HepG2 (cell line): Measurements from ENCODE around the gene ANTXR1. TPM values are rescaled to one million over a fixed set of nuclear protein-coding genes. Genes with fewer than 3 reads are reported as not detected.

Source experiments
- DPF2 ChIP-seq: sonication (generic); formaldehyde crosslinking; IDR thresholded peaks from 2 replicates; pipeline ENCODE4 v1.4.0; 2020; ENCODE audit warnings: mild to moderate bottlenecking, low read depth, missing genetic modification reagents, borderline replicate concordance
- KDM3A ChIP-seq: IDR thresholded peaks from 2 replicates; pipeline ENCODE4 v1.6.1; 2018; ENCODE audit warnings: low read depth, missing compliant biosample characterization
- KLF6 ChIP-seq: IDR thresholded peaks from 2 replicates; pipeline ENCODE4 v1.8.0; 2016; ENCODE audit warnings: missing biosample characterization, missing genetic modification reagents
- NFE2 ChIP-seq: sonication (generic); formaldehyde crosslinking; IDR thresholded peaks from 2 replicates; pipeline ENCODE4 v1.4.0; 2020; ENCODE audit warnings: missing genetic modification reagents
- POLR2A ChIP-seq, 2 experiments: IDR thresholded peaks; 2 replicates each; pipeline ENCODE4 v1.6.1; 2011; ENCODE audit warnings: low read depth in 2 of 2, low read length in 2 of 2, mild to moderate bottlenecking in 1 of 2, moderate library complexity in 1 of 2; ENCODE audit not compliant: insufficient read depth in 1 of 2
- POLR2AphosphoS2 ChIP-seq: IDR thresholded peaks from 2 replicates; pipeline ENCODE4 v1.6.1; 2011; ENCODE audit warnings: low read depth, low read length, improper control_type of control experiment
- RELA ChIP-seq: sonication (generic); formaldehyde crosslinking; IDR thresholded peaks from 2 replicates; pipeline ENCODE4 v1.4.0; 2020; ENCODE audit warnings: missing genetic modification reagents
- ZFP37 ChIP-seq: sonication (generic); formaldehyde crosslinking; IDR thresholded peaks from 2 replicates; pipeline ENCODE4 v1.4.0; 2020; ENCODE audit warnings: missing genetic modification reagents, borderline replicate concordance
- ZNF784 ChIP-seq: sonication (generic); formaldehyde crosslinking; IDR thresholded peaks from 2 replicates; pipeline ENCODE4 v1.5.1; 2020; ENCODE audit warnings: missing genetic modification reagents, mild to moderate bottlenecking, borderline replicate concordance
- ZNF839 ChIP-seq: sonication (generic); formaldehyde crosslinking; IDR thresholded peaks from 2 replicates; pipeline ENCODE4 v1.4.0; 2020; ENCODE audit warnings: missing genetic modification reagents, mild to moderate bottlenecking, borderline replicate concordance
- polyA plus RNA-seq, 8 experiments: library from polyadenylated mRNA; depleted of rRNA in 3 of 8; stranded (reverse) in 7 of 8; unstranded in 1 of 8; fragments of >200 nt; fragmentation: Illumina TruSeq in 4 of 8; extraction: Trizol in 4 of 8; gene quantifications; 2 replicates each; pipeline versions ENCODE4 v1.2.1 to v1.2.3, GENCODE V29; 2011 to 2016; ENCODE audit warnings: low read depth in 4 of 8, missing spikeins in 1 of 8, mixed read lengths in 1 of 8; ENCODE audit not compliant: insufficient read depth in 1 of 8
- total RNA-seq, 5 experiments: library from RNA; depleted of rRNA; stranded (reverse); fragments of >200 nt; fragmentation: Illumina TruSeq; extraction: Trizol; gene quantifications; 2 replicates each; pipeline ENCODE4 v1.2.3, GENCODE V29; 2016; ENCODE audit warnings: low read depth in 1 of 5
- TF ChIP-seq, protein P1 (sequence below): sonication (generic); formaldehyde crosslinking; IDR thresholded peaks from 2 replicates; pipeline ENCODE4 v1.5.1; 2020; ENCODE audit warnings: mild to moderate bottlenecking, missing genetic modification reagents, moderate library complexity
- TF ChIP-seq, protein P2 (sequence below): sonication (generic); formaldehyde crosslinking; IDR thresholded peaks from 2 replicates; pipeline ENCODE4 v1.5.1; 2020; ENCODE audit warnings: missing genetic modification reagents, mild to moderate bottlenecking, borderline replicate concordance
- TF ChIP-seq, protein P3 (sequence below): sonication (generic); formaldehyde crosslinking; IDR thresholded peaks from 2 replicates; pipeline ENCODE4 v1.8.0; 2022; ENCODE audit warnings: mild to moderate bottlenecking, missing genetic modification reagents; ENCODE audit not compliant: insufficient replicate concordance
- TF ChIP-seq, protein P4 (sequence below): sonication (generic); formaldehyde crosslinking; IDR thresholded peaks from 2 replicates; pipeline ENCODE4 v1.4.0; 2020; ENCODE audit warnings: missing genetic modification reagents
- TF ChIP-seq, protein P5 (sequence below): sonication (generic); formaldehyde crosslinking; IDR thresholded peaks from 2 replicates; pipeline ENCODE4 v1.4.0; 2020; ENCODE audit warnings: missing genetic modification reagents

Gene ANTXR1
- total and polyA plus RNA-seq, 2 of the 13 experiments (the other 11 are each of a cell fraction or from before 2014, with no cell fraction given) = 4.5 to 12.7 TPM

DNA sequence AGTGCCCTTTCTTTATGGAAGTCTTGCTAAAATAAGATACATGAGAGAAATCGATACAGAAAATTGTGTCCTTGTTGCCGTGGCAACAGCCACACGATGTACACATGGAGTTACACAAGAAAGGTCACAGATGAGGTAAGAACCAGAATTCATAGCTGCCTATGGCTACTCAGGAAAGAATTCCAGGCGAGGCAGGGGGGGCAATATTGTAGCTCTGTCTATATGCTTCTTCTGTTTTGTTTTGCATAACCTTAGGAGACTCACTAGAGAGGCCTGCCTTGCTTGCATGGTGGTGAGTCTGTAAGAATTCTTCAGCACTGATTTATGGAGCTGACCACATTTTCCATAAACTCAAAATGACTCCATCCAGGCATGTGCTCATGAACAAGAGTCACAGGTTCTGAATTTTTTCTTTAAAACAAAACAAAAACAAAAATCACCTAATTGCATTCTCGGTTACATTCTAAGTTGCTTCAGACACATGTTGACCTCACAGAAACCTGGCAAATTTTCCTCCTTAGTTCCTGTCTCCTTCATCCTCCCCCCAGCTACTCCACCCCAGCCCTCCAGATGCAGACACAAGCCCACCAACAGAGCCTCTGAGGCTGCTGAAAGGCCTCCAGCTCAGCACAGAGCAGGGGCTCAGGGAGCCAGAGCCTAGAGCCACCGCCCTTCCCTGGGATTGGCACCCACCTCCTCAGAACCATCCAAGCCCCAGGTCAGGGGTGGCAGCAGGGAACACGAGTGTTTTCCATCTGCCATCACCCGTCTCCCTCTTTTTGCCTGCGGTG lies 183.5 kb downstream of the ANTXR1 start (continued):
- no peak for TF ChIP-seq NFE2 (CRISPR knock-in tag)
- no peak for TF ChIP-seq ZNF839 (CRISPR knock-in tag)
- no peak for TF ChIP-seq ZFP37 (CRISPR knock-in tag)
- no peak for TF ChIP-seq ZNF784 (CRISPR knock-in tag)
- TF ChIP-seq KDM3A (CRISPR knock-in tag) = no peak
- TF ChIP-seq, protein P1, sequence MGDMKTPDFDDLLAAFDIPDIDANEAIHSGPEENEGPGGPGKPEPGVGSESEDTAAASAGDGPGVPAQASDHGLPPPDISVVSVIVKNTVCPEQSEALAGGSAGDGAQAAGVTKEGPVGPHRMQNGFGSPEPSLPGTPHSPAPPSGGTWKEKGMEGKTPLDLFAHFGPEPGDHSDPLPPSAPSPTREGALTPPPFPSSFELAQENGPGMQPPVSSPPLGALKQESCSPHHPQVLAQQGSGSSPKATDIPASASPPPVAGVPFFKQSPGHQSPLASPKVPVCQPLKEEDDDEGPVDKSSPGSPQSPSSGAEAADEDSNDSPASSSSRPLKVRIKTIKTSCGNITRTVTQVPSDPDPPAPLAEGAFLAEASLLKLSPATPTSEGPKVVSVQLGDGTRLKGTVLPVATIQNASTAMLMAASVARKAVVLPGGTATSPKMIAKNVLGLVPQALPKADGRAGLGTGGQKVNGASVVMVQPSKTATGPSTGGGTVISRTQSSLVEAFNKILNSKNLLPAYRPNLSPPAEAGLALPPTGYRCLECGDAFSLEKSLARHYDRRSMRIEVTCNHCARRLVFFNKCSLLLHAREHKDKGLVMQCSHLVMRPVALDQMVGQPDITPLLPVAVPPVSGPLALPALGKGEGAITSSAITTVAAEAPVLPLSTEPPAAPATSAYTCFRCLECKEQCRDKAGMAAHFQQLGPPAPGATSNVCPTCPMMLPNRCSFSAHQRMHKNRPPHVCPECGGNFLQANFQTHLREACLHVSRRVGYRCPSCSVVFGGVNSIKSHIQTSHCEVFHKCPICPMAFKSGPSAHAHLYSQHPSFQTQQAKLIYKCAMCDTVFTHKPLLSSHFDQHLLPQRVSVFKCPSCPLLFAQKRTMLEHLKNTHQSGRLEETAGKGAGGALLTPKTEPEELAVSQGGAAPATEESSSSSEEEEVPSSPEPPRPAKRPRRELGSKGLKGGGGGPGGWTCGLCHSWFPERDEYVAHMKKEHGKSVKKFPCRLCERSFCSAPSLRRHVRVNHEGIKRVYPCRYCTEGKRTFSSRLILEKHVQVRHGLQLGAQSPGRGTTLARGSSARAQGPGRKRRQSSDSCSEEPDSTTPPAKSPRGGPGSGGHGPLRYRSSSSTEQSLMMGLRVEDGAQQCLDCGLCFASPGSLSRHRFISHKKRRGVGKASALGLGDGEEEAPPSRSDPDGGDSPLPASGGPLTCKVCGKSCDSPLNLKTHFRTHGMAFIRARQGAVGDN (CRISPR knock-in tag) = peak; percentile 23; the same call in 1 of the 2 replicates
- TF ChIP-seq DPF2 (CRISPR knock-in tag) = no peak
- TF ChIP-seq, protein P2, sequence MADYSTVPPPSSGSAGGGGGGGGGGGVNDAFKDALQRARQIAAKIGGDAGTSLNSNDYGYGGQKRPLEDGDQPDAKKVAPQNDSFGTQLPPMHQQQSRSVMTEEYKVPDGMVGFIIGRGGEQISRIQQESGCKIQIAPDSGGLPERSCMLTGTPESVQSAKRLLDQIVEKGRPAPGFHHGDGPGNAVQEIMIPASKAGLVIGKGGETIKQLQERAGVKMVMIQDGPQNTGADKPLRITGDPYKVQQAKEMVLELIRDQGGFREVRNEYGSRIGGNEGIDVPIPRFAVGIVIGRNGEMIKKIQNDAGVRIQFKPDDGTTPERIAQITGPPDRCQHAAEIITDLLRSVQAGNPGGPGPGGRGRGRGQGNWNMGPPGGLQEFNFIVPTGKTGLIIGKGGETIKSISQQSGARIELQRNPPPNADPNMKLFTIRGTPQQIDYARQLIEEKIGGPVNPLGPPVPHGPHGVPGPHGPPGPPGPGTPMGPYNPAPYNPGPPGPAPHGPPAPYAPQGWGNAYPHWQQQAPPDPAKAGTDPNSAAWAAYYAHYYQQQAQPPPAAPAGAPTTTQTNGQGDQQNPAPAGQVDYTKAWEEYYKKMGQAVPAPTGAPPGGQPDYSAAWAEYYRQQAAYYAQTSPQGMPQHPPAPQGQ (CRISPR knock-in tag) = no peak
- TF ChIP-seq, protein P3, sequence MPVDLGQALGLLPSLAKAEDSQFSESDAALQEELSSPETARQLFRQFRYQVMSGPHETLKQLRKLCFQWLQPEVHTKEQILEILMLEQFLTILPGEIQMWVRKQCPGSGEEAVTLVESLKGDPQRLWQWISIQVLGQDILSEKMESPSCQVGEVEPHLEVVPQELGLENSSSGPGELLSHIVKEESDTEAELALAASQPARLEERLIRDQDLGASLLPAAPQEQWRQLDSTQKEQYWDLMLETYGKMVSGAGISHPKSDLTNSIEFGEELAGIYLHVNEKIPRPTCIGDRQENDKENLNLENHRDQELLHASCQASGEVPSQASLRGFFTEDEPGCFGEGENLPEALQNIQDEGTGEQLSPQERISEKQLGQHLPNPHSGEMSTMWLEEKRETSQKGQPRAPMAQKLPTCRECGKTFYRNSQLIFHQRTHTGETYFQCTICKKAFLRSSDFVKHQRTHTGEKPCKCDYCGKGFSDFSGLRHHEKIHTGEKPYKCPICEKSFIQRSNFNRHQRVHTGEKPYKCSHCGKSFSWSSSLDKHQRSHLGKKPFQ (CRISPR knock-in tag) = no peak
- TF ChIP-seq, protein P4, sequence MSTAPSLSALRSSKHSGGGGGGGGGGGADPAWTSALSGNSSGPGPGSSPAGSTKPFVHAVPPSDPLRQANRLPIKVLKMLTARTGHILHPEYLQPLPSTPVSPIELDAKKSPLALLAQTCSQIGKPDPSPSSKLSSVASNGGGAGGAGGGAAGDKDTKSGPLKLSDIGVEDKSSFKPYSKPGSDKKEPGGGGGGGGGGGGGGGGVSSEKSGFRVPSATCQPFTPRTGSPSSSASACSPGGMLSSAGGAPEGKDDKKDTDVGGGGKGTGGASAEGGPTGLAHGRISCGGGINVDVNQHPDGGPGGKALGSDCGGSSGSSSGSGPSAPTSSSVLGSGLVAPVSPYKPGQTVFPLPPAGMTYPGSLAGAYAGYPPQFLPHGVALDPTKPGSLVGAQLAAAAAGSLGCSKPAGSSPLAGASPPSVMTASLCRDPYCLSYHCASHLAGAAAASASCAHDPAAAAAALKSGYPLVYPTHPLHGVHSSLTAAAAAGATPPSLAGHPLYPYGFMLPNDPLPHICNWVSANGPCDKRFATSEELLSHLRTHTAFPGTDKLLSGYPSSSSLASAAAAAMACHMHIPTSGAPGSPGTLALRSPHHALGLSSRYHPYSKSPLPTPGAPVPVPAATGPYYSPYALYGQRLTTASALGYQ (CRISPR knock-in tag) = no peak
- no peak for TF ChIP-seq KLF6 (CRISPR knock-in tag)
- no peak for TF ChIP-seq POLR2A (IDR thresholded peaks at IDR 0.05; ENCODE audit: insufficient read depth in 1 of 2, low read depth in 2 of 2, low read length in 2 of 2)
- TF ChIP-seq, protein P5, sequence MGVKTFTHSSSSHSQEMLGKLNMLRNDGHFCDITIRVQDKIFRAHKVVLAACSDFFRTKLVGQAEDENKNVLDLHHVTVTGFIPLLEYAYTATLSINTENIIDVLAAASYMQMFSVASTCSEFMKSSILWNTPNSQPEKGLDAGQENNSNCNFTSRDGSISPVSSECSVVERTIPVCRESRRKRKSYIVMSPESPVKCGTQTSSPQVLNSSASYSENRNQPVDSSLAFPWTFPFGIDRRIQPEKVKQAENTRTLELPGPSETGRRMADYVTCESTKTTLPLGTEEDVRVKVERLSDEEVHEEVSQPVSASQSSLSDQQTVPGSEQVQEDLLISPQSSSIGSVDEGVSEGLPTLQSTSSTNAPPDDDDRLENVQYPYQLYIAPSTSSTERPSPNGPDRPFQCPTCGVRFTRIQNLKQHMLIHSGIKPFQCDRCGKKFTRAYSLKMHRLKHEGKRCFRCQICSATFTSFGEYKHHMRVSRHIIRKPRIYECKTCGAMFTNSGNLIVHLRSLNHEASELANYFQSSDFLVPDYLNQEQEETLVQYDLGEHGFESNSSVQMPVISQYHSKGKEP (CRISPR knock-in tag) = no peak
- no peak for TF ChIP-seq RELA (CRISPR knock-in tag)
- no peak for TF ChIP-seq POLR2AphosphoS2
